Activated CD4-positive, alpha-beta T cell treated with anti-CD3 and anti-CD28 coated beads for 1 hour (primary cell): ENCODE measurements around the gene POLR2B.
"Not testable (repeated sequence)": the region's sequence is repeated elsewhere in the genome, so short reads cannot be mapped to it uniquely, and the experiment has no call there.

Source experiments
- DNase-seq: peaks from one replicate; pipeline ENCODE4 v3.0.0-alpha.2; 2020

Gene POLR2B

GRCh38 chr4:56978750-56979303 is at the start of gene POLR2B:
Gene POLR2B, plus strand, starts transcription at chr4:56978896. Its CDS starts 90 bp downstream, at chr4:56978986.
- peak; percentile 70 for DNase-seq

DNA sequence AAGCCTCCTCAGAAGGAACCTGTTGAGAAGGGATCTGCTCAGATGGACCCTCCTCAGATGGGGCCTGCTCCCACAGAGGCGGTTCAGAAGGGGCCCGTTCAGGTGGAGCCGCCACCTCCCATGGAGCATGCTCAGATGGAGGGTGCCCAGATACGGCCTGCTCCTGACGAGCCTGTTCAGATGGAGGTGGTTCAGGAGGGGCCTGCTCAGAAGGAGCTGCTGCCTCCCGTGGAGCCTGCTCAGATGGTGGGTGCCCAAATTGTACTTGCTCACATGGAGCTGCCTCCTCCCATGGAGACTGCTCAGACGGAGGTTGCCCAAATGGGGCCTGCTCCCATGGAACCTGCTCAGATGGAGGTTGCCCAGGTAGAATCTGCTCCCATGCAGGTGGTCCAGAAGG is 48.1 kb upstream of the POLR2B start:
- no peak for DNase-seq

GRCh38 chr4:56931924-56932323 is 46.8 kb upstream of the POLR2B start:
- DNase-seq: no peak

DNA sequence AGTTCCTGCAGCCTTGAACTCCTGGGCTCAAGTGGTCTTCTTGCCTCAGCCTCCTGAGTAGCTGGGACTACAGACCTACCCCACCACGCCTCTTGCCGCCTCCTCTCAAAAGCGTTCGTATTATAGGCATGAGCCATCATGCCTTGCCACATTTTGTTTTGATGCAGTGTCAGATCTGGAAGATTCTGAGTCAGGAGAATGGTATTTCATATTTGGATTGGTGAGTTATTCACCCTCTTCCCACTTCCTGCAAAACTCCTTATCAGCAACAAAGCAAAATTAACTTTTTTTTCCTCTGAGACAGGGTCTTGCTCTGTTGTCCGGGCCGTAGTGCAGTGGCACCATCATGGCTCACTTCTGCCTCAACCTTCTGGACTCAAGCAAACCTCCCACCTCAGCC is 41.4 kb upstream of the POLR2B start:
- no peak for DNase-seq

GRCh38 chr4:56939826-56940225 is 38.9 kb upstream of the POLR2B start:
- not testable (repeated sequence) for DNase-seq

- DNase-seq: no peak
Observed at GRCh38 chr4:56940403-56940802, 38.3 kb upstream of the POLR2B start.

GRCh38 chr4:56940971-56941370 is 37.7 kb upstream of the POLR2B start:
- DNase-seq: no peak

DNA sequence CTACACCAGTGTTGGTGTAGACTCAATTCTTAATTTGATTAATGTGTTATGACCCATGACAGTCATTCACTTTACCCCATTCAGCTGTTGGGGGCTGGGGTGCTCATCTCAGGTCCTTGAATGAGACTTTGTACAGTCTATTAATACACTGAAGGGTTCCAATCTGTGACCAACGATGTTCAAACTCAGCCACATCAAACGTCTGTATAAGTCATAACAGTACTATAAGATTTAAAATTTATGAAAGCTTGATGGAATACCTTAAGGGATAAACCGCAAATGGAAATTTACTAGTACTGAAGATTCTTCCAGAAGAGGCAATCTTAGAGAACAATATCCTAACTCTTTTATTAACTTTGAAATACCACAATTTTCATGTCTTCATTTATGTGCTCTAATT is 37.3 kb upstream of the POLR2B start:
- no peak for DNase-seq

- no peak for DNase-seq
Observed at GRCh38 chr4:56953680-56954520, 24.8 kb upstream of the POLR2B start.

DNA sequence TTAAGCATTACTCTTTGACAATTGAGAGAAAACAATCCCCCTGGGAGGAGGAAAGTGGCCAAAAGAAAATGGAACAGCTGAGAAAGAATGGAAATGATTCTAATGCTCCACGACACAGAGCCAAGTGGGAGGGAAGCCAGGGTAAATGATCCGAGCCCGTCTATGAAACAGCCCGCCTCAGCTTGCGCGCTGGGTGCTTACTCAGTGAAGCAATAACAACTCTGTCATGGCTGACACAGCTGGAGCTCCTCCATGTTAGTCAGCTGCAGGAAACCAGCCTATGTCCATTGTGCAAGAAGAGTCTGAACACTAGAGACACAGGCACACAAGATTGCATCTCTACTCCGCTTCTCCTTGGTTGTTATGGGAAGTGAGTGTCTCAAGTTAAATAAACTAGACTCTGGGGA is 20.6 kb upstream of the POLR2B start:
- no peak for DNase-seq

- DNase-seq: no peak
Observed at GRCh38 chr4:56959100-56959499, 19.6 kb upstream of the POLR2B start.

GRCh38 chr4:56961107-56961500 is 17.6 kb upstream of the POLR2B start:
- DNase-seq: no peak

DNA sequence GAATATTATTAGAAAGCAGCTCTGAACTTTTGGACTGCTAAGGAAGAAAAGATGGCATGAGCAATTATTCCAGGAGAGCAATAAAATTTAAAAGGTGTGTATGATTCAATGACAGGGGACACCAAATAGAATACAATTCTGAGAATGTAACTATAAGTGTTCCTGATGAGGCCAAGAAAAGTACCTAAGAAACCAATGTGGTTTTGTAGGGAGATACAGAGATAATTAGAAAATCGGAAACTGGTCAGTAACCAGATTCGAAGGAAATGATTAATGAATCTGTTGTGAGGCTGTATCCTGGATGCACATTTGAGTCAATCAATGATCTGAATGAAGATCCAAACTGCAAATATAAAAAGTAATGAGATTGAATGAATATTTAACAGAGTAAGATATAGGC is 7.3 kb upstream of the POLR2B start:
- DNase-seq: no peak

GRCh38 chr4:56972389-56972788 is 6.3 kb upstream of the POLR2B start:
- DNase-seq: no peak

GRCh38 chr4:56972809-56973208 is 5.9 kb upstream of the POLR2B start:
- no peak for DNase-seq

DNA sequence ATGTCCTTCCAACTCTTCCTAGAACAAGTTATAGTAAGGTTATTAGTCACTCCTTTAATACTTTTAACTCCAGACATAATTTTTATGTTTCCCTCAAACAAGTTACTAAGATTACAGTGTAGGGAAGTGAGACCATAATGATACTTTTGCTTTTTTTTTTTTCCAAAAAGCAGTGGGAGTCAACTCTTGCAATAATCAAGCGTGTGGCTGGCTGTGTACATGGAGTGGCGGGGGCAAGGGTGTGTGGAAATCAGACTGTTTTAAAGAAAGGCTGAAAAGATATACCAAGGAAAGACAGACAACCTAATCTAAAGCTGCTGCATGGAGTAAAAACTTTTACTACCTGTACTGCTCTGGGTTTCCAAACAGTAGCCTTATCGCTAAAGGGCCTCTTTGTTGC is 5.4 kb upstream of the POLR2B start:
- no peak for DNase-seq

DNA sequence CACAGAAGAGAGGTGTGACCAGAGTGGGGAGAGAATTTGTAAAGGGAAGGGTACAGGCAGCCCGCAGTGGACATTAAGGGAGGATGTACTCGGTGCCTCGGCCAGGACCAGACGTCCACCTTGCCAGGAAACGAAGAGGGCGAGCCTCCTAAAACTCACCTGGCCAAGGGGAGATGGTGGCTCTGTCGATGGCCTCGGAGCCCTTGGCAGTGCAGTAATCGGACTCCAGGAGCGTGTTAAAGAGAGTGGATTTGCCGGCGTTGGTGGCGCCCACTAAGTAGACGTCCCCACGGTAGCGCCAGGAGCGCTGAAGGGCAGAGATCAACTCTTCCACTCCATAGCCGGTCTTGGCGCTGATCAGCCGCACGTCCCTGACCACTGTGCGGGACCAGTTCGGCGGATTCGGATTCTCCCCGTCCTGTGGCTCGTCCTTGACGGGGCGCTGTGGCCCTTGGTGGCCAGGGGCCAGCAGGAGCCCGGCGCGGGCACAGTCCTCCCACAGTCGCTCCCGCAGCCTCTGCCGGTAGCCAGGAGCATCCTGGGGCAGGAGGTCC is 2.3 kb upstream of the POLR2B start:
- peak; percentile 11 for DNase-seq

GRCh38 chr4:56976837-56977320 is 1.8 kb upstream of the POLR2B start:
- DNase-seq: peak; percentile 37

DNA sequence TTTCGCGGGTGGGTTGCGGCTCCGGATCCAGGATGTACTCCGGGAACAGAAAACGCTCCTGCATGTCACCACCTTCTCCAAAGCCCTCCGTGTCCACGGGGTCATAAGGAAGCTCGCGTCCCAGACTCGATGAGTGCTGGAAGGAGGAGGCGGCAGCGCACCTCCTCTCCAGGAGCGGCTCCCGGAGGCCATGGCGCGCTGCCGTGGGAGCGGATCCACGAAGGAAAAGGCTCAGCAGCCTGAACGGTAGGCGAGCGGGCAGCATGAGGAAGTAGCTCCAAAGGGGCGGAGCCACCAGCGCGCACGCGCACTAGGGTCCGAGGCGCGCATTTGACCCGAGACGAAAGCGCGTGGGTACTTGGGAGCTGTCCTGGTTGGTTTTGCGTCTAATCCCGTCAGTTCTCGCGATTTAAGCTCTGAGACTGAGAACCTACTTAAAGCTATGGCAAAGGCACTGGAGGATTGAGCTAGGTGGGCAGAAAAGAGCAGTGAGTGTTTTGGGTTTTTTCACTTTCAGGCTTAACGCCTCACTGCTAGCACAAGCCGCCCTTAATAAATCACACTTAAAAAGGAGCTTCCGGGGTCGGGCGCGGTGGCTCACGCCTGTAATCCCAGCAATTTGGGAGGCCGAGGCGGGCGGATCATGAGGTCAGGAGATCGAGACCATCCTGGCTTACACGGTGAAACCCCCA is 1.2 kb upstream of the POLR2B start, which contains the start of gene NOA1:
TSS of gene NOA1 (minus strand) at position 286 of the 692 bp plus-strand sequence. CDS start at position 265, 21 bp downstream.
- peak; percentile 96 for DNase-seq

DNA sequence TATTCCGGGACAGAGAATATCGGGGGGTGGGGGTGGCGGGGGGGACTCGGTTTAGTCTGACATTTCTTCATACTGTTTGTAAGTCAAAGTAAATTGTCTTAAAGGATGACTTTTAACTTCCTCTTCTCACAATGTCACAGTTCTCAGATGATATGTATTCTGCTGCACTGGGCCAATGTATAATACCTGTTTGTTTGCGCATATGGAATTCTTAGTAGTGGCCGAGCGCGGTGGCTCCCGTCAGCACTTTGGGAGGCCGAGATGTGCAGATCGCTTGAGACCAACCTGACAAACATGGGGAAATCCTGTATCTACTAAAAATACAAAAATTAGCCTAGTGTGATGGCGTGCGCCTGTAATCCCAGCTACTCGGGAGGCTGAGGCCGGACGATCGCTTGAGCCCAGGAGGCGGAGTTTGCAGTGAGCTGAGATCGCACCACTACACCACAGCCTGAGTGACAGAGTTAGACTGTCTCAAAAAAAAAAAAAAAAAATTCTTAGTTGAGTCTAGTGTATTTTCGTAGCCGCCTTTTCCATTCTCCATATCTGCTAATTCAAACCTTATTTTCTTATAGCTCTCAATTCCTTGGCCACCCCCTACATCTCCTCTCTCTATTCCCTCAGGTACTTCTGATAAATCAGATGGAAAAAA is 851 bp downstream of the POLR2B start:
- no peak for DNase-seq

GRCh38 chr4:56981795-56982201 is 3.1 kb downstream of the POLR2B start:
- DNase-seq: no peak

- no peak for DNase-seq
Observed at GRCh38 chr4:56986192-56986591, 7.5 kb downstream of the POLR2B start.

- no peak for DNase-seq
Observed at GRCh38 chr4:56986952-56987351, 8.3 kb downstream of the POLR2B start.
